IMR-90 (cell line): ENCODE results near the gene ITSN2.

ENCODE experiments used
- BHLHE40 ChIP-seq: fragments of 150-350 bp; IDR thresholded peaks from 2 replicates; pipeline ENCODE4 v1.6.1; 2016; ENCODE audit warnings: mild to moderate bottlenecking, low read depth, low read length
- CTCF ChIP-seq: conservative IDR thresholded peaks from 2 replicates; pipeline ENCODE4 v1.5.1; 2012; ENCODE audit warnings: mild to moderate bottlenecking, low read depth, low read length, improper control_type of control experiment
- MAFK ChIP-seq: IDR thresholded peaks from 2 replicates; pipeline ENCODE4 v1.6.1; 2012; ENCODE audit warnings: low read depth, low read length, improper control_type of control experiment
- SMC3 ChIP-seq: fragments of 150-350 bp; IDR thresholded peaks from 2 replicates; pipeline ENCODE4 v1.6.1; 2016; ENCODE audit warnings: low read depth, mild to moderate bottlenecking, antibody characterized with exemption, low read length, moderate library complexity

- TF ChIP-seq SMC3, result no peak
- TF ChIP-seq CTCF, result no peak
- no peak for TF ChIP-seq MAFK
- TF ChIP-seq BHLHE40, result no peak
These were observed 191.3 kb downstream of the ITSN2 start for GRCh38 chr2:24169023-24169422.
